ENCODE measurements around the gene IFNG.

IFNG gene

DNA sequence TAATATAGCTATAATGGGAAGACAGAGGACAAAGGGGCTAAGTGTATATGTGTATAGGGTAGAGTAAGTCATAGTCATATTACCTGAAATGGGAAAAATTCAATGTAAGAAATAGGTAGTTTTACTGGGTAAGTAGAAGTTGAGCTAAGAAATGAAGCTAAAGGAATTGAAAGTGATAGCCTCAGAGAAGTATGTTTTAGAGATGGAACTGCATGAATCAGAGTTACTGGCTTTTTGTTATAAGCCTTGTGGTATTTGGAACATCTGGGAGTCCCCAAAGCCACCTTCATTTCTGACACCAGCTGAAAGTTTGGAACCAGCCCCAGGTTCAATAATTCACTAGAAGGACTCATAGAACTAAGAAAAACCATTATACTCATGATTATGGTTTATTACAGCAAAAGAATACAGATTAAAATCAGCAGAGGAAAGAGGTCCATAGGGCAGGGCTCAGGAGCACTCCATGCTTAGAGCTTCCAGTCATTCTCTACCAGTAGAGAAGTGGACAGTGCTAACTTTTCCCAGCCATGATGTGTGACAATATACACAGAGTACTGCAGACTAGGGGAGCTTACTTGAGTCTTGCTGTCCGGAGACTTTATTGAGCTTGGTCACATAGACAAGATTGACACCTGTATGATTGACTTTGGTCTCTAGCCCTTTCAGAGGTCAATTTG lies 9.8 kb upstream of the IFNG start:
- H3K4me3 ChIP-seq (ENCODE audit: low read depth, low read length) = no peak overlapping the region
- DNase-seq (ENCODE audit: low read depth) = no peak
- TF ChIP-seq, protein P1, sequence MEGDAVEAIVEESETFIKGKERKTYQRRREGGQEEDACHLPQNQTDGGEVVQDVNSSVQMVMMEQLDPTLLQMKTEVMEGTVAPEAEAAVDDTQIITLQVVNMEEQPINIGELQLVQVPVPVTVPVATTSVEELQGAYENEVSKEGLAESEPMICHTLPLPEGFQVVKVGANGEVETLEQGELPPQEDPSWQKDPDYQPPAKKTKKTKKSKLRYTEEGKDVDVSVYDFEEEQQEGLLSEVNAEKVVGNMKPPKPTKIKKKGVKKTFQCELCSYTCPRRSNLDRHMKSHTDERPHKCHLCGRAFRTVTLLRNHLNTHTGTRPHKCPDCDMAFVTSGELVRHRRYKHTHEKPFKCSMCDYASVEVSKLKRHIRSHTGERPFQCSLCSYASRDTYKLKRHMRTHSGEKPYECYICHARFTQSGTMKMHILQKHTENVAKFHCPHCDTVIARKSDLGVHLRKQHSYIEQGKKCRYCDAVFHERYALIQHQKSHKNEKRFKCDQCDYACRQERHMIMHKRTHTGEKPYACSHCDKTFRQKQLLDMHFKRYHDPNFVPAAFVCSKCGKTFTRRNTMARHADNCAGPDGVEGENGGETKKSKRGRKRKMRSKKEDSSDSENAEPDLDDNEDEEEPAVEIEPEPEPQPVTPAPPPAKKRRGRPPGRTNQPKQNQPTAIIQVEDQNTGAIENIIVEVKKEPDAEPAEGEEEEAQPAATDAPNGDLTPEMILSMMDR (conservative IDR thresholded peaks at IDR 0.05; ENCODE audit: low read depth, low read length) = no peak

DNA sequence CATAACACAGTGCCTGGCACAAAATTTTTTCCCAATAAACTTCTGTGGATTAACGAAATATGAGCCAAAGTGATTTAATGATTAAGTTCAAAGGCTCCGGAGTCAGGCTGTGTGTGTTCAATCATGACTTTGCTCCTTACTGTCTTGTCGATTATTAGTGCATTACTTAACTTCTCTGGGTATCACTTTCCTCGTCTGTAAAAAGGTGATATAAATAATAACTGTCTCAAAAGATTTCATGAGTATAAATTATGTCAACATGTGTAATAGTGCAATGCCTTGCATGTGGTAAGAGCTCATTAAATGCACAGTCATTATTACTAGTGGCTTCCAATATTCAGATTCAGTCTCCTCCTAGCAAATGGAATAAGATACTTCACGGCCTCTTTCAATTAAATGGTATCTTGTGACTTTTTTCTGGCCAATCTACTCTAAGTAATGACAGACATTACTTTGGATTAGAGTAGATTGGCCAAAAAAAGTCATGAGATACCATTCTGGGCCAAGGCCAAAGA lies 6.8 kb upstream of the IFNG start:
- H3K4me3 ChIP-seq (ENCODE audit: low read depth, low read length) = no peak overlapping the region
- no peak for DNase-seq (ENCODE audit: low read depth)
- TF ChIP-seq, protein P1 (conservative IDR thresholded peaks at IDR 0.05; ENCODE audit: low read depth, low read length) = no peak

DNA sequence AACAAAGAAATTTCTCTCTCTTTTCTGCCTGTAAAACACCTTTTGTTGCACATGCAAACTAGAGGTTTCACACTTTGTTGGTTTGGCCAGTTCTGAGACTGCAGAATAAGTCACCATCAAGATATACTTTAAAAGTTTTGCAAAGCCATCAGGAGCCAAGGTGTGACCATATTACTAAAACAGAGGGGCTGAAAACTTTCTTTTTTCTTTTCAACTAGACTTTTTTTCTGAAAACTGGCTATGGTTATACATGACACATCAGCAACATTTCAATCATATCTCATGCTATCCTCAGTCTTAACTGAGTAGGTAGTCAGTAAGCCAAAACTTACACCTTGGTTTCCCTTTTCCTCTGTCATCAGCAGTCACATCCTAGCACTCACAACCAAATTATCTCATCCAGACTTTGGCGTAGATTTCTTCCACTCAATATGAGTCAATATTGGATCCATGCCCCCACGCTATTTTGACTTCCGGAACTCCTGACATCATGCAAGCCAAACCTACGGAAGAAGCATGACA lies 4.1 kb upstream of the IFNG start:
- DNase-seq (ENCODE audit: low read depth) = no peak
- no peak overlapping the region for H3K4me3 ChIP-seq (ENCODE audit: low read depth, low read length)
- TF ChIP-seq, protein P1 (conservative IDR thresholded peaks at IDR 0.05; ENCODE audit: low read depth, low read length) = no peak

DNA sequence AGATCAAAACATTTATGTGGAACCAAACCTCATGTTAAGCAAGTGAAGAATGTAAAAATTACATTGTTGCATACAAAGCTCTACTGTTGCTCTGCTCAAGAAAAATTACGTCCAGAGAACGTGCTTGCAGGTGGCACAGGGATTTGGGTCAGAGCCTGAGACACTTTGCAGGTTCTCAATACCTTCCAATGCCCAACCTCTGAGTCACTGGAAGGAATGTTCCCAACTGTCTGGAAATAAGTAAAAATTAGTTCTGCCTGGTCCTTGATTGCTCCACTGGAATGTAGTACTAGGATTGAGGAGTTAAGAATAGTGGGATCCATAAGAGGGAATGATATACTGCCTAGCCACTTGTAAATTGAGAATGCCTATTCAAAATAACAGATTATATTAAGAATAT lies 2.8 kb upstream of the IFNG start:
- DNase-seq (ENCODE audit: low read depth) = no peak
- no peak overlapping the region for H3K4me3 ChIP-seq (ENCODE audit: low read depth, low read length)
- TF ChIP-seq, protein P1 (conservative IDR thresholded peaks at IDR 0.05; ENCODE audit: low read depth, low read length) = no peak

DNA sequence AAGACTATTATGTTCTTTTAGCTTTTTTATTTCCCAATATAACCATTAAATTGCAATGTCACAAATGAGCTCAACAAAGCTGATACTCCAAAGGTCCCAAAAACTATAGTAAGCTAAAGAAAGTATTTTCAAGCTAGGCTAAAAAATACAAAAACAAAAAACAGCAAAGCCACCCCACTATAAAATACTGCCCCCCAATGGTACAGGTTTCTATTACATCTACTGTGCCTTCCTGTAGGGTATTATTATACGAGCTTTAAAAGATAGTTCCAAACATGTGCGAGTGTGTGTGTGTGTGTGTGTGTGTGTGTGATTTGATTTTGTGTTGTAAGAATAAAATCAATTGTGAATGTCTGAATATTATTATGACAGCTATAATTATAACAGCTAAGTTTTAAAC lies 1.1 kb downstream of the IFNG start:
- TF ChIP-seq, protein P1 (conservative IDR thresholded peaks at IDR 0.05; ENCODE audit: low read depth, low read length) = peak; percentile 51
- DNase-seq (ENCODE audit: low read depth) = peak; percentile 30
- H3K4me3 ChIP-seq (ENCODE audit: low read depth, low read length) = no peak overlapping the region

DNA sequence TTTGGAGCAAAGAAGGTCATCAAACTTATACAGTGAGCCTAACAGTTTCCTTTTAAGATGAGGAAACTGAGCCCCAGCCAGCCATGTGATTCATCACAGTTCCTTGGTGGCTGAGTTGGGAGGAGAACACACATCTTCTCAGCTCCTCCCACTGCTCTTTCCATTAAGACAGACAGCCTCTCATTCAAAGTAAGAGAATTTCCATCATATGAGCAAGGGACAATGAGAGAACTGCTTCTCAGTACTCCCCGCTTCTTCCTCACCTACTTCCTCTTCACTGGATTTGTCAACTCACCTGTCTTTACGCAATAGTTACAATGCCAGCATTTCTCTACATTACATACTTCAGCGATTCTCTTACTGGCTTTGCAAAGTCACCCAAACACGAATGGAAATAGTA lies 2.2 kb downstream of the IFNG start:
- TF ChIP-seq, protein P1 (conservative IDR thresholded peaks at IDR 0.05; ENCODE audit: low read depth, low read length) = no peak
- no peak for DNase-seq (ENCODE audit: low read depth)
- no peak overlapping the region for H3K4me3 ChIP-seq (ENCODE audit: low read depth, low read length)

DNA sequence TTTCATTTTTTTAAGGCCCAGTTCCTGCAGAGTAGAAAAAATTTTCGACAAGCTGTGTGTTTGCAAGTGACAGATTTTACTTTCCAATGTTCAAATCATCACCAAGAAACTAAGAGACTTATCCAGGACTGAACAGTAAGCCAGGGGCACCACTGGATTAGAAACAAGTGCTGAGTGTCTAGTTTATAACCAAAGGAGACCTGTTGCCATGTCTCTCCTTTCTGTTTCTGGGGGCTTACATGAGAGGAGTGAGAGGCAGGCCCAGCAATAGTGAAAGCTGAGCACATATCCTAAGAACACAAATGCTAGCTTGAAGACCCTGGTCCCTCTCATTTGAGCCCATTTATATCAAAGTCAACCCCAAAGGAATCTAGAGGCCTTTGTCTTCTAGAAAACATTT lies 2.9 kb downstream of the IFNG start:
- H3K4me3 ChIP-seq (ENCODE audit: low read depth, low read length) = no peak overlapping the region
- TF ChIP-seq, protein P1 (conservative IDR thresholded peaks at IDR 0.05; ENCODE audit: low read depth, low read length) = no peak
- DNase-seq (ENCODE audit: low read depth) = no peak
